Duodenal mucosa (tissue), 2 donors: ENCODE results near the gene RFC4.

ENCODE experiments used
- H3K27ac ChIP-seq: one replicate; pipeline ENCODE4 v1.7.0; 2013; ENCODE audit warnings: low read depth, low read length
- H3K27me3 ChIP-seq, 2 donors: one replicate each; pipeline ENCODE4 v1.7.0; 2013; ENCODE audit warnings: low read length in 2 of 2, control low read depth in 1 of 2; ENCODE audit not compliant: insufficient read depth in 2 of 2, control insufficient read depth in 1 of 2
- H3K36me3 ChIP-seq, 2 donors: one replicate each; pipeline ENCODE4 v1.7.0; 2013; ENCODE audit warnings: low read length in 2 of 2, control low read depth in 1 of 2; ENCODE audit not compliant: insufficient read depth in 2 of 2, control insufficient read depth in 1 of 2
- H3K4me1 ChIP-seq, 2 donors: one replicate each; pipeline ENCODE4 v1.7.0; 2013; ENCODE audit warnings: low read length in 2 of 2, control low read depth in 1 of 2; ENCODE audit not compliant: insufficient read depth in 2 of 2, control insufficient read depth in 1 of 2
- H3K4me3 ChIP-seq, 2 donors: one replicate each; pipeline ENCODE4 v1.7.0; 2013; ENCODE audit warnings: low read length in 2 of 2, low read depth in 1 of 2
- H3K9ac ChIP-seq, 2 donors: one replicate each; pipeline ENCODE4 v1.7.0; 2013; ENCODE audit warnings: low read length in 2 of 2, low read depth in 1 of 2
- H3K9me3 ChIP-seq, 2 donors: one replicate each; pipeline ENCODE4 v1.7.0; 2013; ENCODE audit warnings: low read length in 2 of 2, control low read depth in 1 of 2; ENCODE audit not compliant: control insufficient read depth in 1 of 2

RFC4 gene

DNA sequence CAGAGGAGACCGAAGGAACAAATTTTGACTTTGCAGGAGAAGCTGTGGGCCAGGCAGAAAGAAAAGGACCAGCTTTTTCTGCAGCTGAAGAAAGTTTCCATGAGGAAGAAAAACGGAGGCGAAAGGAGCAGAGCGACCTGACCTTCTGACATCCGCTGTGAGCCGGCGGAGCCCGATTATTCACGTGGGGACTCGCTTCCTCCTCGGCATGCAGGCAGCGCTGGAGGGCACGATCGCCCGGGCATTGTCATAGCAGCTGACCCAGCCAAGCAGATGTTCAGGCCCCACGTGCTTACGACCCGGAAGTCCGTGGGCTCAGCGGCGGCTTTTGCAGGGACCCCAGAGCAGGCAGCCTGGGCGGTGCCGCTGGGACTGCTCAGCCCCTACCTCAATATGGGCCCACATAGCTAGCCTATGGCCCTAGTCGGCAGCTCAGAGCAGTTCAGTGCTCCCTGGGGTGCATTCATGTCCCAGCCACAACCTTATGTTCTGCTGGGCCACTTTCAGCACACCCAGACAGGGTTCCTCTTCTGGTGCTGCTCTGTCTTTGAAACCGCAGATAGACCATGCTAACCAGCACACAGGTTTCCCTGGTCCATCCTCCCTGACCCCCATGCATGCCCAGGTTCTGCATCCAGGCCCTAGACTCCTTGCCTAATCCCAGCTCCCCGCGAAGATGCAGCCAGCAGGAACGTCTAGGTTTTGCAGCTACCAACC is 33.4 kb downstream of the RFC4 start:
- H3K9me3 ChIP-seq: no peaks in the 10 kb centered on the region
- peaks cover 4 to 13% of the 10 kb centered on the region in 2 donors for H3K4me1 ChIP-seq
- peak overlapping the region; percentile 44 to 54 for H3K9ac ChIP-seq
- no peaks in the 10 kb centered on the region for H3K27me3 ChIP-seq
- peak overlapping the region; percentile 68 to 77 for H3K4me3 ChIP-seq
- H3K27ac ChIP-seq: peak overlapping the region; percentile 62
- no peaks in the 10 kb centered on the region for H3K36me3 ChIP-seq

DNA sequence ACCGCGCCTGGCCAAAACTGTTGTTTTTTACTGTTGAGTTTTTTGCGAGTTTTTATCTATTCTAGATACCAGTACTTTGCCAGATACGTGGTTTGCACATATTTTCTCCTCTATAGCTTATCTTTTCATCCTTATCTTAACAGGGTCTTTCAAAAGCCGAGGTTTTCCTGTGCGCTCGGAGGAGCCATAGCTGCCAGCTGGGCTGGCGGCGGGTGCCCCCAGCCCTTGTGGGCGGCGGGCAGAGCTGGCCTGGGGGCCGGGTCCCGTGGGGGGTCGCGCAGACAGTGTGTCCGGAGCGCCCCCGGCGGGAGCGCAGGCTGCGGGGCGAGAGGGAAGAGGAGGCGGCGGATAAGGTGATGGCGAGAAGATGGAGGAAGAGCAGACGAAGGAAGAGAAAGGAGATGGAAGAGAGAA is 34.0 kb downstream of the RFC4 start:
- no peaks in the 10 kb centered on the region for H3K36me3 ChIP-seq
- peak overlapping the region; percentile 68 to 77 for H3K4me3 ChIP-seq
- peak overlapping the region; percentile 8 for H3K27ac ChIP-seq
- H3K4me1 ChIP-seq: peaks cover 4 to 13% of the 10 kb centered on the region in 2 donors
- no peaks in the 10 kb centered on the region for H3K27me3 ChIP-seq
- no peaks in the 10 kb centered on the region for H3K9me3 ChIP-seq
- H3K9ac ChIP-seq: peak overlapping the region; percentile 44 to 54

DNA sequence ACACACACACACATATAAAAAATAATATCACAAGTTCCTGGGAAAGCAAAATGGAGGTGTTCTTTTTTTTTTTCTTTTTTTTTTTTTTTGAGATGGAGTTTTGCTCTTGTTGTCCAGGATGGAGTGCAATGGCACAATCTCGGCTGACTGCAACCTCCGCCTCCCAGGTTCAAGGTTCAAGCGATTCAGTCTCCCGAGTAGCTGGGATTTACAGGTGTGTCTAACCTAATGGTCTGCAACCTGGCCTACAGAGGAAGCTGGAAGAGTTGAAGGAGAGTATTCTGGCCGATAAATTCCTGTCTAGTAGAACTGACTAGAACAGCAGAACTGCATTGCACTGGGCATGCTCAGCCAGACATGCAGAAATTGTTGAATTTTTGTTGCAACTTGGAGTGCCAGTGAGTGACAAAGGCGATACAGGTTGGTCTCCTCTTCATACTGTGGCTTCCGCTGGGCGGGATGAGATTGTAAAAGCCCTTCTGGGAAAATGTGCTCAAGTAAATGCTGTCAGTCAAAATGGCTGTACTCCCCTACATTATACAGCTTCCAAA is 45.3 kb downstream of the RFC4 start:
- no peaks in the 10 kb centered on the region for H3K9me3 ChIP-seq
- H3K4me1 ChIP-seq: peaks cover 0 to 4% of the 10 kb centered on the region in 2 donors
- H3K36me3 ChIP-seq: no peaks in the 10 kb centered on the region
- no peak overlapping the region for H3K4me3 ChIP-seq
- H3K9ac ChIP-seq: no peak overlapping the region
- no peak overlapping the region for H3K27ac ChIP-seq
- H3K27me3 ChIP-seq: no peaks in the 10 kb centered on the region

DNA sequence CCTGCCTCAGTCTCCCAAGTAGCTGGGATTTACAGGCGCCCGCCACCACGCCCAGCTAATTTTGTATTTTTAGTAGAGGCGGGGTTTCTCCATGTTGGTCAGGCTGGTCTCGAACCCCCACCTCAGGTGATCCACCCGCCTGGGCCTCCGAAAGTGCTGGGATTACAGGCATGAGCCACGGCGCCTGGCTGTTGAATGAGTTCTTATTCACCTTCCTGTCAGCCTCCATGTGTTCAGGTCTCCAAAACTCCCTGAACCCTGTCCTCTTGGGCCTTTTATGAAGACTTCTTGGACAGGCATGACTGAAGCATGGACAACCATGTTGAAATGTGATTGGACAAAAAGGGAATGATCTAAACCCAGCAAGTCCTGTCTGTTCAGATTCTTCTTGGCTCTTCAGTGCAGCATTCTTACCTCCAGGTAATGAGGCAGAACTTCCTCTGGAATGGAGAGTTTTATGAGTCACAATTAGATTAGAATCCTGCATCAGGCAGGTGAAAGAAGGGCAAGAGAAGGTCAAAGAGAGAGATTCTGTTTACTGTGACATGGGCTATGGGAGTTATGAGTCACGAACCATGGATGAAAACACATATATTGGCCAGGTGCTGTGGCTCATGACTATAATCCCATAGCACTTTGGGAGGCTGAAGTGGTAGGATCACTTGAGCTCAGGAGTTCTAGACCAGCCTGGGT is 46.0 kb downstream of the RFC4 start:
- Histone ChIP-seq H3K36me3 (no peaks in the 10 kb centered on the region), H3K4me1 (peaks cover 0 to 4% of the 10 kb centered on the region in 2 donors), H3K4me3 (no peak overlapping the region), H3K27me3 (no peaks in the 10 kb centered on the region), H3K27ac (no peak overlapping the region), H3K9me3 (no peaks in the 10 kb centered on the region), H3K9ac (no peak overlapping the region)

DNA sequence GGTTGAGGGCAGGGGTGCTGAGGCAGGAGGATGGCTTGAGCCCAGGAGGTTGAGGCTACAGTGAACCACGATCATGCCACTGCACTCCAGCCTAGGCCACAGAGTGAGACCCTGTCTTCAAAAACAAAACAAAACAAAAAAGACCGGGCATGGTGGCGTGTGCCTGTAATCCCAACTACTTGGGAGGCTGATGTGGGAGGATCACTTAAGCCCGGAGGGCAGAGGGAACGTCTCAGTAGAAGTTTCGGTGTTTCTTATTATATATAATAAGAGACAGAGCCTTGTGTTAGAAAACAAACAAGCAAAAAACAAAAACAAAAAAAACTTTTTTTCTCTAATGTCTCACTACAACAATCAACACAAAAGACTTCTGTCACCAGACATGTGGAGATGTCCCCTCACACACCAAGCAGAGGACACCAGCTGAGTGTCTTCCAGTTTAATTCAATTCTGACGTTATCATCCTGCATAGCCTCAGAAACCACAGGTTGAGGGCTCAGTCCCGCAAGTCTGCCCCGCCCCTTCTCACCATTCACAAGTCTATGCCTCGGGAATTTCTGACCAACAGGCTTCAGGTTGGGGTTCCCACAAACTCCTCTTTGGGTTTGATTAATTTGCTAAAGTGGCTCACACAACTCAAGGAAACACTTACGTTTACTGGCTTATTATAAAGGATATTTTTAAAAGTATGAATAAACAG is 46.9 kb downstream of the RFC4 start:
- H3K36me3 ChIP-seq: no peaks in the 10 kb centered on the region
- H3K9me3 ChIP-seq: no peaks in the 10 kb centered on the region
- H3K9ac ChIP-seq: no peak overlapping the region
- no peak overlapping the region for H3K27ac ChIP-seq
- no peak overlapping the region for H3K4me3 ChIP-seq
- H3K27me3 ChIP-seq: no peaks in the 10 kb centered on the region
- peaks cover 0 to 4% of the 10 kb centered on the region in 2 donors for H3K4me1 ChIP-seq

DNA sequence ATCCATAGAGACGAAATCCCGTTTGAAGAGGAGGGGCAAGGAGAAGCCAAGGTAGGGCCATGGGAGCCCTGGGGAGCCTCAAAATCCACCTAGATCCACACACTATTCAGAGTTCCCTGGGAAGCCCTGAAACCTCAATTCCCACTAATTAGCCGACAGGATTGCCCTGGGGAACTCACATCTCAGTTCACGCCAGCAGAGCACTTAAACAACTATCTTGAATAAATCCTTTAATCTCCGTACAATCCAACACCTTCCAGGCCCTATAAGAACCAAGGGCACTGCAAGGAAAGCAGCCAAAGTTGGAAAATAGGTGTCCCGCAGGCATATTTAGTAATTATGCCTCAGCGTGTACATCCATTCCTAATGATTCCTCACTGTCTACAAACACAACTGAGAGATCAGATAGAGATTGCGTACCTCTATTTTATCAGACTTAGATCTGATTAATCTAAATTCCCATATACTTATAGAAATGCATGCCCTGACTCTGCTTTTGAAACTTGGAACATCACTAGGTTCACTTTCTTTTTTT is 48.5 kb downstream of the RFC4 start:
- H3K9me3 ChIP-seq: no peaks in the 10 kb centered on the region
- H3K27ac ChIP-seq: no peak overlapping the region
- no peak overlapping the region for H3K9ac ChIP-seq
- H3K4me1 ChIP-seq: peaks cover 0 to 4% of the 10 kb centered on the region in 2 donors
- H3K27me3 ChIP-seq: no peaks in the 10 kb centered on the region
- no peak overlapping the region for H3K4me3 ChIP-seq
- no peaks in the 10 kb centered on the region for H3K36me3 ChIP-seq

DNA sequence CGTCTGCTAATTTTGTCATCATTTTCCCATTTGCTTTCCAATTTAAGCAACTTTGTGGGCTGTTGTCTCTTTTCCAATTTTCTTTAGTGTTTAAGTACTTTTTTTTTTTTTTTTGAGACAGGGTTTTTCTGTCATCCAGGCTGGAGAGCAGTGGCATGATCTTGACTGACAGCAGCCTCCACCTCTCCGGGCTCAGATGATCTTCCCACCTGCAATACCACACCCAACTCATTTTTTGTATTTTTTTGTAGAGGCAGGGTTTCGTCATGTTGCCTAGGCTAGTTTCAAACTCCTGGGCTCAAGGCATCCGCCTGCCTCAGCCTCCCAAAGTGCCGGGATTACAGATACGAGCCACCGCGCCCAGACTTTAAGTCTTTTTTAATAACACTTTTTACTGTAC is 49.1 kb downstream of the RFC4 start:
- H3K27me3 ChIP-seq: no peaks in the 10 kb centered on the region

DNA sequence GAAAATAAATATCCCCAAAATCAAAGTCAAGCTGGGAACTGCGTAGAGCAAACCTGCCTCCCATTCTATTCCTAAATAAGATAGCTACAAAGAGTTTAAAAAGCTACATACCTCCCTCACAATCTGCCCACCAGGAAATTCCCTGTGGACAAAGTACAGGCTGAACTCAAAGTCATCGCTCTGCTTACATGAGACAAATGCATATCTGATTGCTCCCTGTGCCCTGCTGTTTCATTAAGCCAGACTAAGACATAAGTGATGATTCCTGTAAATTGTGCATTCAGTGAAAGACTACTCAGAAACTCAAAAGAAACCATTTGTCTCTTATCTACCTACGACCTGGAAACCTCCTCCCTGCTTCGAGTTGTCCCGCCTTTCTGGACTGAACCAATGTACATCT is 51.4 kb downstream of the RFC4 start:
- Histone ChIP-seq H3K27me3 (no peaks in the 10 kb centered on the region), H3K9me3 (no peaks in the 10 kb centered on the region), H3K27ac (no peak overlapping the region), H3K9ac (no peak overlapping the region), H3K36me3 (no peaks in the 10 kb centered on the region), H3K4me1 (peaks cover 0 to 4% of the 10 kb centered on the region in 2 donors), H3K4me3 (no peak overlapping the region)

More for the DNA sequence above, 49.1 kb downstream of the RFC4 start:
- Histone ChIP-seq H3K27ac (no peak overlapping the region), H3K4me1 (peaks cover 0 to 4% of the 10 kb centered on the region in 2 donors), H3K9me3 (no peaks in the 10 kb centered on the region), H3K9ac (no peak overlapping the region), H3K4me3 (no peak overlapping the region), H3K36me3 (no peaks in the 10 kb centered on the region)

DNA sequence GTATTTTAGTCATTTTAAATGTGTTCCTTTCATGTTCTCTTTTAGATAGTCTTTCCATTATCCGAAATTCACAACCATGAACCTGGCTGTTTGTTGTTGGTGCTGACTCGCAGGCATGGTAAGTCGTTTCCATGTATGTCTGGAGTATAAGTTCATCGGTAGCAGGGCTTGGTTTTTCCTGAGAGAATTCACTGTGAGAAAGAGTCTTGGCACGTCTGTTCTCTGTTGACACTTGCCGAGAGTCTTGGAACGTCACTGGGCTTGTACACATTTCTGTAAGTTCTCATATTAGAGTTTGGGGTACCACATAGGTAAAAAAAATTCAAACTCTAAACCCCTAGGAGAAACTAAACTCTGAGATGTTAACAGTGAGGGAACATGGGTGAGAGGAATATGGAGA is 52.3 kb downstream of the RFC4 start:
- no peak overlapping the region for H3K27ac ChIP-seq

More for the DNA sequence above, 52.3 kb downstream of the RFC4 start:
- H3K9me3 ChIP-seq: no peaks in the 10 kb centered on the region
- no peak overlapping the region for H3K9ac ChIP-seq
- peaks cover 0 to 4% of the 10 kb centered on the region in 2 donors for H3K4me1 ChIP-seq
- no peaks in the 10 kb centered on the region for H3K36me3 ChIP-seq
- H3K4me3 ChIP-seq: no peak overlapping the region
- H3K27me3 ChIP-seq: no peaks in the 10 kb centered on the region
